Neuronal stem cell (in vitro differentiated cells): ENCODE measurements around the gene APOB.

Source experiments
- DNase-seq: peaks from one replicate; pipeline ENCODE4 v3.0.0-alpha.2; 2013; ENCODE audit warnings: low spot score
- H2AFZ ChIP-seq: one replicate; pipeline ENCODE4 v1.6.1; 2013; ENCODE audit warnings: mild to moderate bottlenecking, low read length, inconsistent platforms
- H2AK5ac ChIP-seq: 2 replicates; pipeline ENCODE4 v1.6.1; 2013; ENCODE audit warnings: low read depth, mild to moderate bottlenecking, inconsistent platforms, low read length, moderate library complexity, mixed read lengths
- H2BK120ac ChIP-seq: 2 replicates; pipeline ENCODE4 v1.6.1; 2013; ENCODE audit warnings: low read depth, mild to moderate bottlenecking, inconsistent platforms, low read length, moderate library complexity, mixed read lengths
- H2BK12ac ChIP-seq: one replicate; pipeline ENCODE4 v1.6.1; 2013; ENCODE audit warnings: low read length, inconsistent platforms
- H2BK15ac ChIP-seq: 2 replicates; pipeline ENCODE4 v1.6.1; 2013; ENCODE audit warnings: mild to moderate bottlenecking, low read length, inconsistent platforms, mixed read lengths
- H2BK5ac ChIP-seq: one replicate; pipeline ENCODE4 v1.6.1; 2013; ENCODE audit warnings: inconsistent platforms, mild to moderate bottlenecking, low read length, moderate library complexity
- H3K14ac ChIP-seq: one replicate; pipeline ENCODE4 v1.6.1; 2013; ENCODE audit warnings: low read length, inconsistent platforms
- H3K18ac ChIP-seq: 2 replicates; pipeline ENCODE4 v1.6.1; 2013; ENCODE audit warnings: low read length, inconsistent platforms
- H3K23ac ChIP-seq: 2 replicates; pipeline ENCODE4 v1.6.1; 2013; ENCODE audit warnings: low read depth, mild to moderate bottlenecking, mixed read lengths, low read length, inconsistent platforms; ENCODE audit not compliant: poor library complexity
- H3K27ac ChIP-seq: replicated peaks from 3 replicates; pipeline ENCODE4 v1.5.1; 2013; ENCODE audit warnings: low read length, inconsistent platforms
- H3K27me3 ChIP-seq, 3 experiments: 2 replicates each; pipeline ENCODE4 v1.6.1; 2013; ENCODE audit warnings: low read length in 3 of 3, mild to moderate bottlenecking in 2 of 3, inconsistent platforms in 1 of 3, low read depth in 1 of 3, mixed read lengths in 1 of 3, moderate library complexity in 1 of 3; ENCODE audit not compliant: control insufficient read depth in 3 of 3, insufficient read depth in 3 of 3
- H3K36me3 ChIP-seq, 2 donors: replicated peaks in 1 of 2; 2 replicates each; pipeline ENCODE4 v1.6.1; 2013; ENCODE audit warnings: low read length in 2 of 2; ENCODE audit not compliant: control insufficient read depth in 2 of 2, insufficient read depth in 2 of 2
- H3K4ac ChIP-seq: 2 replicates; pipeline ENCODE4 v1.6.1; 2013; ENCODE audit warnings: inconsistent platforms, mild to moderate bottlenecking, low read length, moderate library complexity
- H3K4me1 ChIP-seq, 2 donors: 1 replicate in 1 of 2; 2 replicates in 1 of 2; pipeline ENCODE4 v1.6.1; 2013; ENCODE audit warnings: low read length in 2 of 2, low read depth in 1 of 2; ENCODE audit not compliant: control insufficient read depth in 2 of 2, insufficient read depth in 1 of 2
- H3K4me2 ChIP-seq: one replicate; pipeline ENCODE4 v1.6.1; 2013; ENCODE audit warnings: mild to moderate bottlenecking, low read length, inconsistent platforms; ENCODE audit not compliant: insufficient read depth, poor library complexity, severe bottlenecking
- H3K4me3 ChIP-seq, 2 donors: 2 replicates each; pipeline ENCODE4 v1.5.1; 2013; ENCODE audit warnings: low read length in 2 of 2, mild to moderate bottlenecking in 2 of 2, inconsistent platforms in 1 of 2, moderate library complexity in 1 of 2
- H3K79me1 ChIP-seq: one replicate; pipeline ENCODE4 v1.6.1; 2013; ENCODE audit warnings: low read depth, mild to moderate bottlenecking, inconsistent platforms, low read length, moderate library complexity
- H3K9ac ChIP-seq: one replicate; pipeline ENCODE4 v1.6.1; 2013; ENCODE audit warnings: mild to moderate bottlenecking, low read depth, low read length, inconsistent platforms; ENCODE audit not compliant: poor library complexity
- H3K9me3 ChIP-seq, 2 donors: replicated peaks in 1 of 2; 2 replicates each; pipeline versions ENCODE3 to v1.6.1; 2013; ENCODE audit warnings: low read length in 2 of 2, mild to moderate bottlenecking in 2 of 2, inconsistent platforms in 1 of 2, low read depth in 1 of 2, mixed read lengths in 1 of 2, moderate library complexity in 1 of 2; ENCODE audit not compliant: control insufficient read depth in 2 of 2, insufficient read depth in 1 of 2
- H4K8ac ChIP-seq: one replicate; pipeline ENCODE4 v1.6.1; 2013; ENCODE audit warnings: low read depth, mild to moderate bottlenecking, inconsistent platforms, low read length, moderate library complexity
- H4K91ac ChIP-seq: one replicate; pipeline ENCODE4 v1.6.1; 2013; ENCODE audit warnings: low read length, low read depth, mild to moderate bottlenecking, inconsistent platforms; ENCODE audit not compliant: poor library complexity
- WGBS, 2 donors: extraction: QIAGEN DNeasy Blood & Tissue Kit; methylation state at CpG; one replicate each; pipeline ENCODE4 v1.1.7; 2013; ENCODE audit warnings: missing lambda C conversion rate in 2 of 2, mixed read lengths in 1 of 2; ENCODE audit not compliant: insufficient read length in 2 of 2, insufficient replicate concordance in 1 of 2; ENCODE audit errors: extremely low coverage in 2 of 2; 5-methylcytosine and 5-hydroxymethylcytosine counted together

APOB gene

DNA sequence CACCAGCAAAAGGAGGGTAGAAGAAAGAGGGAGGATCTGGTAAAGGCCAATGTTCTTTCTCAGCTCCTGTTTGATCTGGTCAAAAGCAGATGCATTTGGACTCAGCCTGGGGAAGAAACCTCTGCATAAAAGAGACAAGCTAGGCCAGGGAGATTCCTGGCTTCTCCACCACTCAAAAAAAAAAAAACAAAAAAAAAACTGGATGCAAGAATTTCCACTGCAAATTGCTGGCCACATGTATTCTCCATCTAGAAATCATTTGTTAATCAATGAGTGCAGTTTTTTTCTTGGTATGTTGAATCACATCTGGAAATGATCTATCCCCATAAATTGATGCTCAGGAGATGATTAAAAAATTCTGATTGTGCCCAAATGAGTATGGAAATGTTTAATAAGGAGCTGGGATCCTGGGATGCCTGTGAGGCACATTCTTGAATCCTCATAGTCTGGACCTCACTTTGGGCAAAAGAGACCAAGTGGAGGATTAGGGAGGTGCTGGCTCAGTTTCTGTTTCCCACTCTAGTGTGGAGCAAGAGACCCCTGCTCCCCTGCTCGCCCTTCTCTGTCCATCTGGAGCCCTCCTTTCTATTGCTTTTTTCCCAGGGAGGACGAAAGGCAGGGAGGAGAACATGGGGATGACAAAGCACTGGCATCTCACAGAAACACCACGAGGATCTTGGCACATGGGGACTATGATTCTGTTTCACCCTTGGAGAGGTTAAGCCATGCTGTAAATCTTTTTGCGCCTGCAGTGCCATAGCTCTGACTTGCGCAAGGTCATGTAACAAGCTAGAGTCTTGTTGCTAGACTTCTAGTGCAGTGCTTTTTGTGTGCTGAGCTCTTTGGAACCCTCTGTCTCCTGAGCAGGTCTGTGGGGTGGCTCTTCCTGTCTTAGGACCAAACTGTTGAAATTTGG lies 57.6 kb downstream of the APOB start:
- no CpG with 5 or more reads among the region's 5 CpGs for WGBS, 2 donors
- H3K27ac ChIP-seq = no peak overlapping the region
- peak overlapping the region; percentile 10 for H2BK12ac ChIP-seq
- no peak overlapping the region for H4K91ac ChIP-seq
- H2AFZ ChIP-seq = no peak overlapping the region
- H3K9me3 ChIP-seq = peaks cover 0 to 2% of the 10 kb centered on the region in 2 donors
- H3K4me3 ChIP-seq = no peak overlapping the region
- no peak overlapping the region for H3K4ac ChIP-seq
- no peaks in the 10 kb centered on the region for H3K36me3 ChIP-seq
- no peak overlapping the region for H2BK120ac ChIP-seq
- no peak overlapping the region for H3K23ac ChIP-seq
- no peak overlapping the region for H2BK5ac ChIP-seq
- DNase-seq = no peak
- H3K18ac ChIP-seq = peak overlapping the region; percentile 58
- H3K4me2 ChIP-seq = no peak overlapping the region
- no peak overlapping the region for H4K8ac ChIP-seq
- H3K14ac ChIP-seq = no peak overlapping the region
- H2BK15ac ChIP-seq = peak overlapping the region; percentile 10
- no peaks in the 10 kb centered on the region for H3K79me1 ChIP-seq
- no peak overlapping the region for H3K9ac ChIP-seq
- no peak overlapping the region for H2AK5ac ChIP-seq
- peaks cover 0 to 15% of the 10 kb centered on the region in 2 donors for H3K4me1 ChIP-seq
- peaks cover 0 to 14% (median 0%) of the 10 kb centered on the region in 3 experiments for H3K27me3 ChIP-seq

DNA sequence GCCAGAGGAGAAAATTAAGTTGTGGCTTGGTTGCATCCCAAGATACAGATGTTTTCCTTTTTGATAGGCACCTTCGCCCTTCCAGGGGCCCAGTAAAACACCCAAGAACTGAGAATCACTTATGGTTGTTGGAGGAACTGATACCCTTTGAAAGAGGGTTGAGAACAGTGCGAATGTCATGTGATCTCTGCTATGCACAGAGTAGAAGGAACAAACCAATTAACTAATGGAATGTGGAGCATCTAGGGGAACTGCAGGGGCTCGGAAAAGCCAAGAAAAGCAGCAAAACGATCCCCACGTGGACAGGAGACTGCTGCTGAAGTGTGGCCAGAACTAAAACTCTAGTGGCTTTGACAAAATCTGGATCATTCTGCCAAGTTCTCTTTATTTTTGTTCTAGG lies 58.8 kb downstream of the APOB start:
- Histone ChIP-seq H3K27me3 (peaks cover 0 to 8% (median 0%) of the 10 kb centered on the region in 3 experiments), H3K14ac (no peak overlapping the region), H4K91ac (no peak overlapping the region), H2BK5ac (no peak overlapping the region), H3K23ac (no peak overlapping the region), H3K9me3 (peaks cover 0 to 2% of the 10 kb centered on the region in 2 donors), H3K4me3 (no peak overlapping the region), H2AK5ac (no peak overlapping the region), H3K18ac (no peak overlapping the region), H4K8ac (no peak overlapping the region), H2AFZ (no peak overlapping the region), H3K4me1 (peaks cover 0 to 13% of the 10 kb centered on the region in 2 donors), H3K79me1 (no peaks in the 10 kb centered on the region), H3K9ac (no peak overlapping the region), H3K4me2 (no peak overlapping the region), H2BK15ac (no peak overlapping the region), H3K27ac (no peak overlapping the region), H2BK12ac (no peak overlapping the region), H2BK120ac (no peak overlapping the region), H3K36me3 (no peaks in the 10 kb centered on the region), H3K4ac (no peak overlapping the region)
- DNase-seq = peak; percentile 9
- WGBS, 2 donors = no CpG with 5 or more reads among the region's 5 CpGs

DNA sequence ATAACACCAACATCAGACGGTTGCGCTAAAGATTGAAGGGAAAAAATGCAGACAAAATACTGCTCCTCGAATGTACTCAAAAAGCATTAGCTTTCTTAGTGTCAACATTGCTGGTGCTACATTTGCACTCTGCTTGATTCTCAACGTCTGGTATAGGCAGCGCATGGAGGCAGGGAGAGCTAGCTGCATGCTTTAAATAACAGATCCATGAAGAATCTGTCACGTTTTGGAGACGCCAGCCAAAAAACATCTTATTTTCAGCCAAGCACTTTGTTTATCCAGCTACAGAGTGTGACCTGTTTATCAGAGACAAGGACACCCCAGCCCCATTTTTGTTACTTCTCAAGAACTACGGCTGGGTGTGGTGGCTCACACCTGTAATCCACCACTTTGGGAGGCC lies 59.5 kb downstream of the APOB start:
- WGBS, 2 donors = no CpG with 5 or more reads among the region's 8 CpGs
- H3K9me3 ChIP-seq = peaks cover 0 to 2% of the 10 kb centered on the region in 2 donors

GRCh38 chr2:20983844-20984243 lies 60.0 kb downstream of the APOB start:
- no peak for DNase-seq
- Histone ChIP-seq H3K9me3 (peaks cover 0 to 2% of the 10 kb centered on the region in 2 donors), H3K4ac (no peak overlapping the region), H3K4me3 (no peak overlapping the region), H3K27me3 (no peaks in the 10 kb centered on the region), H4K8ac (no peak overlapping the region), H3K36me3 (no peaks in the 10 kb centered on the region), H2BK120ac (no peak overlapping the region), H4K91ac (no peak overlapping the region), H2AFZ (no peak overlapping the region), H3K27ac (no peak overlapping the region), H3K18ac (no peak overlapping the region), H2BK5ac (no peak overlapping the region), H2AK5ac (no peak overlapping the region), H3K14ac (no peak overlapping the region), H2BK12ac (no peak overlapping the region), H2BK15ac (no peak overlapping the region), H3K4me1 (peaks cover 0 to 11% of the 10 kb centered on the region in 2 donors), H3K4me2 (no peak overlapping the region), H3K9ac (no peak overlapping the region), H3K79me1 (no peaks in the 10 kb centered on the region), H3K23ac (no peak overlapping the region)
- no CpG with 5 or more reads among the region's 3 CpGs for WGBS, 2 donors

More for the DNA sequence above, 59.5 kb downstream of the APOB start:
- DNase-seq = no peak
- no peak overlapping the region for H3K14ac ChIP-seq
- no peak overlapping the region for H2AK5ac ChIP-seq
- H3K9ac ChIP-seq = no peak overlapping the region
- no peak overlapping the region for H2AFZ ChIP-seq
- H2BK15ac ChIP-seq = no peak overlapping the region
- H3K27ac ChIP-seq = no peak overlapping the region
- H2BK120ac ChIP-seq = no peak overlapping the region
- H3K79me1 ChIP-seq = no peaks in the 10 kb centered on the region
- peaks cover 0 to 3% (median 0%) of the 10 kb centered on the region in 3 experiments for H3K27me3 ChIP-seq
- H3K18ac ChIP-seq = no peak overlapping the region
- no peak overlapping the region for H3K4ac ChIP-seq
- H3K4me1 ChIP-seq = peaks cover 0 to 11% of the 10 kb centered on the region in 2 donors
- no peak overlapping the region for H3K23ac ChIP-seq
- no peaks in the 10 kb centered on the region for H3K36me3 ChIP-seq
- H2BK5ac ChIP-seq = no peak overlapping the region
- H3K4me3 ChIP-seq = no peak overlapping the region
- H3K4me2 ChIP-seq = no peak overlapping the region
- H4K8ac ChIP-seq = no peak overlapping the region
- H2BK12ac ChIP-seq = no peak overlapping the region
- no peak overlapping the region for H4K91ac ChIP-seq
